Measurements from ENCODE around the gene DALRD3.

DALRD3 gene

DNA sequence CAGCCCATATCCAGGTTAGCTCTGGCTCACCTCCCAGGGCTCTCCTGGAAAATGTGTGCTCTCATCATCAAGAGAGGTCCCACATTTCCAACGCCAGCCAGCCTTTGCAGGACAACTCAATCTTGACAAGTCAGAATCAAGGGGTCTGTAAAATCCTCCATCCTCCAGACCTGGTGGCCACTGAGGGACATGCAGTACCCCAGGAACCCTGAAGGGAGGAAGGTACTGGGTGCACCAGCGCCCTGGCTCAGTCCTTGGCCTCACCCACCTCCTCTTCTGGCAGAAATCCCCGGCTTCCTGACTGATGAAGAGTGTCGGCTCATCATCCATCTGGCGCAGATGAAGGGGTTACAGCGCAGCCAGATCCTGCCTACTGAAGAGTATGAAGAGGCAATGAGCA, 17.2 kb downstream of the DALRD3 start:
- TF ChIP-seq, protein P1, sequence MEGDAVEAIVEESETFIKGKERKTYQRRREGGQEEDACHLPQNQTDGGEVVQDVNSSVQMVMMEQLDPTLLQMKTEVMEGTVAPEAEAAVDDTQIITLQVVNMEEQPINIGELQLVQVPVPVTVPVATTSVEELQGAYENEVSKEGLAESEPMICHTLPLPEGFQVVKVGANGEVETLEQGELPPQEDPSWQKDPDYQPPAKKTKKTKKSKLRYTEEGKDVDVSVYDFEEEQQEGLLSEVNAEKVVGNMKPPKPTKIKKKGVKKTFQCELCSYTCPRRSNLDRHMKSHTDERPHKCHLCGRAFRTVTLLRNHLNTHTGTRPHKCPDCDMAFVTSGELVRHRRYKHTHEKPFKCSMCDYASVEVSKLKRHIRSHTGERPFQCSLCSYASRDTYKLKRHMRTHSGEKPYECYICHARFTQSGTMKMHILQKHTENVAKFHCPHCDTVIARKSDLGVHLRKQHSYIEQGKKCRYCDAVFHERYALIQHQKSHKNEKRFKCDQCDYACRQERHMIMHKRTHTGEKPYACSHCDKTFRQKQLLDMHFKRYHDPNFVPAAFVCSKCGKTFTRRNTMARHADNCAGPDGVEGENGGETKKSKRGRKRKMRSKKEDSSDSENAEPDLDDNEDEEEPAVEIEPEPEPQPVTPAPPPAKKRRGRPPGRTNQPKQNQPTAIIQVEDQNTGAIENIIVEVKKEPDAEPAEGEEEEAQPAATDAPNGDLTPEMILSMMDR (IDR thresholded peaks at IDR 0.05; ENCODE audit: control extremely low read depth, extremely low read depth, low read depth, missing control alignments), result no peak
- ChIA-PET POLR2A (no interaction called here), CTCF (interaction anchor here (1.0 kb wide), 1 partner anchor 10 kb away, joined by 3 read pairs; no protein-coding TSS in a partner anchor)
- DNase-seq (ENCODE audit: extremely low spot score), result no peak

DNA sequence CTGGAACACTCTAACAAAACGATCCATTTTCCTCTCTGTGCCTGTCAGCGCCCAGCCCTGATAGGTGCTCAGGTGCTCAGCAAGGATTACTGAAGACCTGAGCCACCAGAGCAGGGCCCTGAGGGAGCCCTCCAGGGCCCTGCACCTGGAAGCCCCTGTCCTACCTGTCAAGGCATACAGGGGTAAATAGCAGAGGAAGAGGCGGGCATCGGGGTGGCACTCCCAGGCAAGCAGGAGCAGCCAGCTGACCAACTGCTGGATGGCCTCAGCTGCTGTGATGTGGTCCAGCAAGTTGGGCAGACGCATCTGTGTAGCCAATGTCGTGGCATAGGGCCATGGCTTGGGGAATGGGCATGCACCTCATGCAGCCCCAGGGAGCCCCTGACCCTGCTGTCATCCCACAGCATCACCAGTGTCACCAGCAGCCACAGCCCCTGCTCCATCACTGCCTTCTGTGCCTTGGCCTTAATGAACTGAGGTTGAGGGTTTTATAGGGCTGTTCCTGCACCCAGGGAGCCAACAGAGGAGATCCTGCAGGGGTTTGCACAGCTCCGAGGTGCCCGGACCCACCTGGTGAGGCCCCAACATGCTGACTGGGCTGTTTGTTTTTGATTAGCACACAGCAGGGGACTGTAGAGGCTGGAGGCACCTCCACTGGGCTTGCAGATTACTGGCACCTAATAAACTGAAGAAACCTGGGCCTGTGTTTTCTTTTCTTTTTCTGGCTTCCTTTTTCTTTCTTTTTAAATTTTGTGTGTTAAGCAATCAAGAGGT, 19.1 kb downstream of the DALRD3 start:
- ChIA-PET POLR2A (no interaction called here), CTCF (interaction anchor here (0.7 to 1.6 kb wide), 2 partner anchors 10 to 12 kb away, joined by 3 to 4 read pairs; partner anchors contain the start of gene P4HTM)

DNA sequence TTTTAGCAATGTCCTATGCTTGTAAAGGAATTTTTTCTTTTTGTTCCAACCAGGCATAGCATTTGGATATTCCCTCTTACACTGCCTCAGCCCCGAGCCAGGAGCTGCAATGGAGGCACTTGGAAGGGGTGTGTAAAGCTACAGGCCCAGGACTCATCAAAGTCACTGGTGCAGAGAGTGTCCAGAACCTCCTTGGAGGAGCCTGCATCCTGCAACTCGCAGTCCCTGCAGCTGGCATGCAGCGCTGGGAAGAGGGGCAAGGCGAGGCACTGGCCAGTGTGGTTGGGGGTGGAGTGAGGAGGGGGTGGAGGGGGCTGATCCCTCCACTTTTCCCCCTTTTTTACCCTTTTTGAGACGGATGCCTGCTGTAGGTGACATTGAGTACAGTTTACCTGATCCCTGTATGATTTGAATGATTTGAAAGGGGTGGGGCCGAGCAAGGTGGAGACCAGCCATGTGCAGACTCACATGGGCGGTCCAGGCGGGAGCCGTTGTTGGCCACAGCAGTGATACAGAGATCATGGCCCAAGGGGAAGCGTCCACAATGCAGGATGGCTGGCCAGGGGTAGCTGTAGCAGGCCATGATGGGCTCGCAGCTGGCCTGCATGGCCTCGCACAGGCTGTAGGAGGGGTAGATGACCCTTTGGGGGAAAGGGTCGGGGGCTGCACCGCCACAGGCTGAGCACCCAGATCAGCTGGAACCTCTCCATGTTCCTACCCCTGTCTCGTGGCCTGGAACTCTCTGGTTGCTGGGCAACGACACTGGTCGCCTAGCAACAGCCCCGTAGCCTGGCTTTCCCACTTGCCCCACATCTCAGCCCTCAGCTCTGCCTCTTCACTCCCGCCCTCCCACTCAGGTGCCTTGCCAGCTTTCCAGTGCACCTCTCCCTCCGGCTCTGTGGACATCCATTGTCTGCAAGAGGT, 20.4 kb downstream of the DALRD3 start:
- TF ChIP-seq, protein P1 (IDR thresholded peaks at IDR 0.05; ENCODE audit: control extremely low read depth, extremely low read depth, low read depth, missing control alignments), result no peak
- DNase-seq (ENCODE audit: extremely low spot score), result no peak
- POLR2A ChIA-PET, result interaction anchor here (1.3 kb wide), 1 partner anchor 9 kb away, joined by 3 read pairs; the partner anchor contains the start of gene WDR6
- CTCF ChIA-PET, result interaction anchor here (0.7 to 2.0 kb wide), 4 partner anchors 10 to 22 kb away, joined by 3 to 16 read pairs (median 3); partner anchors contain the start of gene WDR6

More for the DNA sequence above, 19.1 kb downstream of the DALRD3 start:
- TF ChIP-seq, protein P1 (IDR thresholded peaks at IDR 0.05; ENCODE audit: control extremely low read depth, extremely low read depth, low read depth, missing control alignments), result no peak
- no peak for DNase-seq (ENCODE audit: extremely low spot score)

DNA sequence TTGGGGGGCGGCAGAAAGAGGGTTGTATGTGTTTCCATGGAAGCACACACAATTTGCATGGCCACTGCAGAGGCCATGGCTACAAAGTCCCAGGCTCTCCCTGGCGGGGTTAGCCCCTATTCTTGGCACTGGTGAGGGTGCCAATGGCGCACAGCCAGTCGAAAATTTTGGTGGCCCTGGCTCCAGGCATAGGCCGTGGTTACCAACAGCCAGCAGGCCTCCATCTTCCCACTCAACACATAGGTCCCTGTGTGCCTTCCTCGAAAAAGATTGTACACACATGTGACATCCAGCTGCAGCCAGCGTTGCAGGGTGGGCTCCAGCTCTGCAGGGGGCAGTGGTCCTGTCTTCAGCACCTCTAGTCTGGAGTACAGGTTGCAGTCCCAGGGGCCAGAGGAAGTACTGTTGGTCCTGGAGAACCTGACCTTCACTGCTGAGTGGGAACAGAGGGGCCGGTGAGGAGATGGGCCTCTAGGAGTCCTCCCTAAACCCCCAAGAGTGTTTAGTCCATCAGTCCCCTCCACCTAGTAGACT, 21.2 kb downstream of the DALRD3 start:
- CTCF ChIA-PET, result interaction anchor here (0.7 to 2.0 kb wide), 6 partner anchors 9 to 25 kb away, joined by 3 to 16 read pairs (median 4); partner anchors contain the start of genes NDUFAF3 and WDR6
- DNase-seq (ENCODE audit: extremely low spot score), result no peak
- POLR2A ChIA-PET, result interaction anchor here (1.3 kb wide), 1 partner anchor 10 kb away, joined by 3 read pairs; the partner anchor contains the start of gene WDR6
- TF ChIP-seq, protein P1 (IDR thresholded peaks at IDR 0.05; ENCODE audit: control extremely low read depth, extremely low read depth, low read depth, missing control alignments), result no peak

DNA sequence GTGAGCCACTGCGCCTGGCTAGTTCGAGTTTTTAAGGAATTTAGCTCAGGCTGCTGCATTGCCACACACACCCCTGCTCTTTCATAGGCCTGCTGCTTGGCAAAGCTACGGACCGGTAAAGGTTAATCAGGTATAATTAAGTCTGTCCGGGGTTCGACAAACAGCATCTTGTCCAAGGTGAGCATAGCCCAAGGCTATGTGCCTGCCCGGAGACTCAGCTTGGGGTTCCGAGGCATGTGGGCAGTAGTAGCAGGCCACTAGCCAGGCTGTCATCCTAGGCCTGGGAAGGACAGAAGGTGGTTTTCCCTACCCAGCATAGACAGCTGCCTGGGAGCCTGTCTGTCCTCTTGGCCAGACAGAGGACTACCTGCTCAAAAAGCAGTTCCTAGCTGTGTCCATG, 21.7 kb downstream of the DALRD3 start:
- no peak for DNase-seq (ENCODE audit: extremely low spot score)
- CTCF ChIA-PET, result interaction anchor here (1.0 to 2.0 kb wide), 5 partner anchors 8 to 25 kb away, joined by 3 to 16 read pairs (median 4); partner anchors contain the start of genes NDUFAF3 and WDR6
- POLR2A ChIA-PET, result no interaction called here
- TF ChIP-seq, protein P1 (IDR thresholded peaks at IDR 0.05; ENCODE audit: control extremely low read depth, extremely low read depth, low read depth, missing control alignments), result no peak

DNA sequence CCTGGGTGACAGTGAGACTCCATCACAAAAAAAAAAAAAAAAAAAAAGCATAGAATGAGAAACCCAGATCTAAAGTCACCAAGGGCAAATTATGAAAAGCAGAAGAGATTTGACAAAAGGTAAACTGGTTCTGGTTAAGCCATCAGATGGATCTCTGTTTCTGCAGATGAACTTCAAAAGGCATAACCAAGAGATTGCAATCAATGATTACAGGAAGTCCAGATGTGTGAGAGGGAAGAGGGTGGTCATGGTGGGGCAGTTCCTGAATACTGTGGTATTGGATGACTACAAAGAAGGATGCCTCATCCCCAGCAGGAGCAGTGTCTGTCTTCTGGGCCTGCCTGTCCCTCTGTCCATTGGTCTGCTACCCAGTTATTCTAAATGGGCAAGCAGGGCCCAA, 24.5 kb downstream of the DALRD3 start:
- DNase-seq (ENCODE audit: extremely low spot score), result no peak
- CTCF ChIA-PET, result interaction anchor here (2.2 kb wide), 1 partner anchor 14 kb away, joined by 10 read pairs; the partner anchor contains the start of gene WDR6
- TF ChIP-seq, protein P1 (IDR thresholded peaks at IDR 0.05; ENCODE audit: control extremely low read depth, extremely low read depth, low read depth, missing control alignments), result no peak
- POLR2A ChIA-PET, result no interaction called here
